GM04503 (cell line): Measurements from ENCODE around the gene PGAP2.
A peak's percentile ranks its signal among the peaks of the same experiment; 100 is the strongest.
"Not testable (repeated sequence)": the region's sequence is repeated elsewhere in the genome, so short reads cannot be mapped to it uniquely, and the experiment has no call there.

Experiments
- DNase-seq: peaks from one replicate; pipeline ENCODE4 v3.0.0-alpha.2; 2012; ENCODE audit warnings: low read depth

The PGAP2 gene

GRCh38 chr11:3807909-3808860 lies at the start of gene PGAP2:
TSS of gene PGAP2 (plus strand) at chr11:3808560. CDS start at chr11:3811260, 2,700 bp downstream.
- no peak for DNase-seq

- no peak for DNase-seq
Measured at GRCh38 chr11:3764266-3764665, 44.1 kb upstream of the PGAP2 start.

DNA sequence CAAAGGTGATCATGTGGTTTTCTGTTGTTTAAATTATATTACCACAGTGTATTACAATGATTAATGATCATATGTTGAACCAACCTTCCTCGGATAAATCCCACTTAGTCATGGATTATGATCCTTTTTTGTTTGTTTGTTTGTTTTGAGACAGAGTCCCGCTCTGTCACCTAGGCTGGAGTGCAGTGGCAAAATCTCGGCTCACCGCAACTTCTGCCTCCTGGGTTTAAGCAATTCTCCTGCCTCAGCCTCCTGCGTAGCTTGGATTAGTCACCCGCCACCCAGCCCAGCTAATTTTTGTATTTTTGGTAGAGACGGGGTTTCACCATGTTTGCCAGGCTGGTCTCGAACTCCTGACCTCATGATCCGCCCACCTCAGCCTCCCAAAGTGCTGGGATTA lies 41.5 kb upstream of the PGAP2 start:
- DNase-seq = not testable (repeated sequence)

- no peak for DNase-seq
Measured at GRCh38 chr11:3767536-3767935, 40.8 kb upstream of the PGAP2 start.

GRCh38 chr11:3773180-3773579 lies 35.2 kb upstream of the PGAP2 start:
- DNase-seq = no peak

- DNase-seq = no peak
Measured at GRCh38 chr11:3775736-3776406, 32.5 kb upstream of the PGAP2 start.

DNA sequence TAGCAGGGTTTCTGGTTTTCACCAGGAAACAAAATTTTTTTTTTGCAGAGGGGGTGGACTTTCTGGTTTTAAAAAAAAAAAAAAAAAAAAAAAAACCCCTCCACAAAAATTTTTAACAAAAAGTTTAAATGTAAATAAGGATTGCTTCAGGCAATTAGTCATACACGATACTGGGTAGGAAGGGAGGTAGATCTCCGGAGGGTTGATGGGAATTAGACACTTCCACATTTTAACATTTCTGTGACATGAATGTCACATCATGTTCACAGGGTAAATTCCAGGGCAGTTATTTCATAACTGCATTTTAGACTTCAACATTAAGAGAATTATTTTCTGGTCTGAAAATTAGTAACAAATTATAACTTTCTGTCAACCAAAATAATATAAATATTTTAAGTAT lies 26.9 kb upstream of the PGAP2 start:
- no peak for DNase-seq

- no peak for DNase-seq
Measured at GRCh38 chr11:3782963-3783362, 25.4 kb upstream of the PGAP2 start.

DNA sequence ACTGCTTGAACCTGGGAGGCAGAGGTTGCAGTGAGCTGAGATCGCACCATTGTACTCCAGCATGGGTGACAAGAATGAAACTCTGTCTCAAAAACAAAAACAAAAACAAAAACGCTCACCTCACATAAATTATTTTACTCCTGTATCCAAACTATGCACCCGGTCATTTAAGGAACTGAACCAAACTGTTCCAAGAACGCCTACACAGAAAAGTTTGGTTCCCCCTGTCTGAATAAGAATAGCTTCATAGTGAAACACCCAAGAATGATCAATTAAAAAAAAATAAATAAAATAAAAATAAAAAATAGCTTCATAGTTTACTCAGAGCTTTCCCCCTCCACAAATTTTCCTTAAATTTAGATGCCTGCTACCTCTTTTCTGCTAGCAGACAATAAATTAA lies 24.7 kb upstream of the PGAP2 start:
- DNase-seq = no peak

GRCh38 chr11:3786781-3787428 lies 21.5 kb upstream of the PGAP2 start:
- DNase-seq = peak; percentile 41

GRCh38 chr11:3794387-3794786 lies 14.0 kb upstream of the PGAP2 start:
- DNase-seq = not testable (repeated sequence)

DNA sequence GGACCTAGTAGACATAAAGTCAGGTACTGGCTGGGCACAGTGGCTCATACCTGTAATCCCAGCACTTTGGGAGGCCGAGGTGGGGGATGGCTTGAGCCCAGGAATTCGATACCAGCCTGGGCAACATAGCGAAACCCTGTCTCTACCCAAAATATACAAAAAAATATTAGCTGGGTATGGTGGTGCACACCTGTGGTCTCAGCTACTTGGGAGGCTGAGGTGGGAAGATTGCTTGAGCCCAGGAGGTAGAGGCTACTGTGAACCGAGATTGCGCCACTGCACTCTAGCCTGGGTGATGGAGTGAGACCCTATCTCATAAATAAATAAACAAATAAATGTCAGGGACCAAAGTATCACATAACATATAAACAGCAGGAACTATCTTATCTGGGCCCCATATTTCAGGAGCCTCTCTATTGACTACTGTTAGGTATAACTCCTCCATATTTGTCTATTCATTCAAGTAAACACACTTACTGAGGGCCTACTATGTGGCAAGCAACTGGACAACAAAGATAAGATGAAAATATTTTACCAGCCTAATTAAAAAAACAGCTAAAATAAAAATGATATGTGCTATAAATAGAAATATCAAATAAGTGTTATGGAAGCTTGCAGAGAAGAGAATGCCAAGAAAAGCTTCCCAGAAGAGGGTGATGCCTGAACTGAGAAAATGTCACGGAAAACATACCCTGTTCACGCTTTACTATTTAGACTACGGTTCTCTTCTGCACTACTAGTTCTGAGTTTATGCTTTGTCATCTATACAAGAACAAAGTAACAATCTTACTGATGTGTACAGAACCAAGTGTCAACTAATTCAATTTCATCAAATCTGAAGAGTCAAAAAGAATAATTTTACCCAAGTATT lies 13.0 kb upstream of the PGAP2 start:
- DNase-seq = no peak

GRCh38 chr11:3796002-3796311 lies 12.4 kb upstream of the PGAP2 start:
- no peak for DNase-seq

DNA sequence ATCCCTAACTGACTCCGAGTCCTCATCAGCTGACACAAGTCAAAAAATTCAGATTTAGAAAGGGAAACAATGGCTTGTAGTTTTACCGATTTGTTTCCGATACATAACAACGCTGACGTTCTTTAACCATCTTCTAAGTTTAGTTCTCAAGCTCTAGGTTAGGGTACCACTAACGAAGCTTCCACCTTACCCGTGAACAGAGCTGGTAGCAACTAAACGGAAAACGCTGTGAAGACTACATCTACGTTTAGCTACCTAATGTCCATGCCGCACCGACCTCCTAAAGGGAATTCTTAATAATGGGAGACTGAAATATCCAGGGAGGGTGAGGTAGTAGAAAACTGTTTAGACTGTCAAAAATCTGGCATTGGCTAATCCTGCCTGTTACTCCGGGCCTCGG lies 12.0 kb upstream of the PGAP2 start:
- DNase-seq = no peak

- DNase-seq = no peak
Measured at GRCh38 chr11:3796801-3797328, 11.5 kb upstream of the PGAP2 start.

DNA sequence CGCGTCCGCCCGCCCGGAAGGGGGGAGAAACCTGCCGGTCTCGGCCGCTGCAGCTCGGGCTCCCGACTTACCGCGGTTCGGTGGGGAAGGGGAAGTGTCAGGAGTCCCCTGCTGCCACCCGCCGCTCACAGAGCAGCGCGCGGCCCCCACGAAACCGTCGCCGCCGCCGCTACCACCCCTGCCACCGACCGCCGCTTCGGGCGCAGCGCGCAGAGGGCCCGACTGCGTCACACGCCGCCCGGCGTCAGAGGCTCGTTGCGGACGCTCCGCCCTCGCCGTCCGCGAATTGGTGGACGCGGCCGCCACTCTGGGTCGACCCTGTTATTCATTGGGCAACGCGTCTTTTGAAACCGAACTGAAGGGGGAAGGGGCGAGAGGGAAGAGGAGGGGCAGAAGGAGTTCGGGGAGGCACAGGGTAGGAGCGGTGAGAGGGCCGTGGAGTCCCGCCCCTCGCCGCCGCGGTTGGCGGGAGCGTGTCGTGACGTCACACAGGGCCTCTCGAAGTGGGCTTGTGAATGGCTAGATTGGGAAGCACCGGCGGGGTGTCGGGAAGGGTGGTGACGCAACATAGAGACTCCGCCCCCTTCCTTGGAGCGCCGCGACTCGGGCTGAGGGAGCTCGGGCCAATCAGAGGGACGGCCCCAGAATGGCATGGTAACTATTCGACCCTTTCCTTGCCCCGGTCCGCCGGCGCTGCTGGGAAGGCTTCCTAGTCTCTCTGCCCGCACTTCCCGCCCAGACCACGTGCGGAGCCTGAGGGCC lies 10.8 kb upstream of the PGAP2 start, which contains the start of gene NUP98:
TSS of gene NUP98 (minus strand) at position 226 of the 762 bp plus-strand sequence. CDS start 15,437 bp downstream, outside the sequence.
- DNase-seq = peak; percentile 99

- DNase-seq = no peak
Measured at GRCh38 chr11:3799143-3799542, 9.2 kb upstream of the PGAP2 start.

DNA sequence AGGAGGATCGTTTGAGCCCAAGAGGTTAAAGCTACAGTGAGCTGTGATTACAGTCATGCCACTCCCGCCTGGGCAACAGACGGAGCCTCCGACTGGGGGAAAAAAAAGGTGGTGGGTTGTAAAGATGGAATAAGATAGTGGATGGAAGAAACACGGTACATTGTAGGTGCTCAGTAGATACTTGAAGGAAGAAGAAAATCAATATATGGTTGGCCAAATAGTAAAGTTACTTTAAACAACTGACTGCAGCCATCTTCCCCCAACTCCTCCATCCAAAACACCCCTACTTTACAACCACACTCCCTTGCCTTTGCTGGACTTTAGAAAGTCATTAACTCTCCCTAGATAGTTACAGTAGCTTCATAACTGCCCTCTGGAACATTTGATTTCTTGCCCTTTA lies 8.5 kb upstream of the PGAP2 start:
- DNase-seq = no peak

DNA sequence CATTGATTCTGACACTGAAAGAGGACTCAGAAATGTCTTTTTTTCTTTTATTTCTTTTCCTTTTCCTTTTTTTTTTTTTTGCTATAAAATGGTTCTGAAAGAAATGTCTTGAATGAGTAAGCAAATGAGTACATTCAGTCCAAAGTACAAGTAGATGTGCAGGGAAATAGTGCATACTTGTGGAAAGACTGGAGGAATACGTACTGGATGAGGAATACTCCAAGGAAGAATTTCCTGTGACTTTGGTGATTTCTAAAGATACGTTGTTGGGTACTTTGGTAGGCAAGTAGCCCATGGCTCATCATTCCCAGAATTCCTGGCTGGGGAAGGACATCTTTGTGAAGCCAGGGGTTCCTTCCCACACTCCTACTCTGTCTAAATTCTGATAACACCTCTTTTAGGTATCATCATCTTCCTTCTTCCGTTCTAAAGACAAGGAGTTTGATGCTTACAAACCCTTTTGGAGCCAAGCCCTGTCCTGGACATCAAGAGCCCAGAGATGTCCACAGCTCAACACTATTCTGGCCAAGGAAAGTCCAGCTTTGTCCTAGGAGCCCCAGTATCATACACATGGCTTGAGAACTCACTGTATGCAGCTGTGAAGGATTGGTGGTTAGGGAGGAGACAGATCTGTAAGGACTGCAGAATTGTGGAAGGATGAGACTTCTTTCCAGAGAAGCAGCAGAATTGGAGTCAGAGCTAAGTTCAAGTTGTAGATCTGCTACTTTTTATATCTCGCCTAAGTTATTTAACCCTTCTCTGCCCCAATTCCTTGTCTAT lies 6.2 kb upstream of the PGAP2 start:
- no peak for DNase-seq
